Aorta (tissue), 5 donors: ENCODE data around the gene ALOX12B. TPM values are rescaled to one million over a fixed set of nuclear protein-coding genes. Genes with fewer than 3 reads are reported as not detected.
A peak's percentile ranks its signal among the peaks of the same experiment; 100 is the strongest.

Source experiments
- ATAC-seq: fragments of 200-7000 bp; cut with Tn5 transposase; one replicate; pipeline ENCODE4 v1.9.1; 2022; ENCODE audit warnings: moderate library complexity; ENCODE audit not compliant: low FRiP score
- DNase-seq, 2 donors: peaks; one replicate each; pipeline ENCODE4 v3.0.0-alpha.2; 2020
- H3K27ac ChIP-seq, 2 donors: one replicate each; pipeline ENCODE4 v1.5.1; 2013; ENCODE audit warnings: low read length in 2 of 2, mild to moderate bottlenecking in 2 of 2, moderate library complexity in 2 of 2, control low read depth in 1 of 2, inconsistent platforms in 1 of 2, low read depth in 1 of 2
- H3K27me3 ChIP-seq, 2 donors: one replicate each; pipeline ENCODE4 v1.6.1; 2013; ENCODE audit warnings: control low read depth in 1 of 2, low read length in 1 of 2, mild to moderate bottlenecking in 1 of 2, moderate library complexity in 1 of 2; ENCODE audit not compliant: insufficient read depth in 2 of 2, control insufficient read depth in 1 of 2
- H3K36me3 ChIP-seq, 2 donors: one replicate each; pipeline ENCODE4 v1.6.1; 2013; ENCODE audit warnings: control low read depth in 1 of 2, low read length in 1 of 2, mild to moderate bottlenecking in 1 of 2; ENCODE audit not compliant: insufficient read depth in 2 of 2, control insufficient read depth in 1 of 2
- H3K4me1 ChIP-seq, 2 donors: one replicate each; pipeline ENCODE4 v1.6.1; 2013; ENCODE audit warnings: low read length in 2 of 2, control low read depth in 1 of 2, mild to moderate bottlenecking in 1 of 2, moderate library complexity in 1 of 2; ENCODE audit not compliant: insufficient read depth in 2 of 2, control insufficient read depth in 1 of 2
- H3K4me3 ChIP-seq, 2 donors: one replicate each; pipeline ENCODE4 v1.5.1; 2013; ENCODE audit warnings: low read length in 2 of 2, control low read depth in 1 of 2, mild to moderate bottlenecking in 1 of 2
- H3K9me3 ChIP-seq: one replicate; pipeline ENCODE4 v1.6.1; 2013; ENCODE audit warnings: mild to moderate bottlenecking, low read length; ENCODE audit not compliant: control insufficient read depth
- WGBS, 2 donors: extraction: QIAGEN DNeasy Blood & Tissue Kit; methylation state at CpG; one replicate each; pipeline ENCODE4 v1.1.7; 2013; 5-methylcytosine and 5-hydroxymethylcytosine counted together
- intact Hi-C, 2 donors: fragments of 100-400 bp; cut with DNase I; formaldehyde crosslinking; loops; one replicate each; pipeline versions ENCODE4 v1.14.2 to v1.15.0; 2022
- long read RNA-seq, 2 donors: library from polyadenylated mRNA; unstranded; transcript quantifications; one replicate each; pipeline ENCODE4 v2.0.0, GENCODE V29; 2020 to 2021
- polyA plus RNA-seq, 2 donors: library from polyadenylated mRNA; stranded (reverse); fragments of 200-250 nt; gene quantifications; one replicate each; pipeline ENCODE4 v1.2.3, GENCODE V29; 2013
- total RNA-seq, 2 donors: library from RNA; stranded (reverse); fragmentation: NEBNext Ultra II Directional; extraction: Animal tissue kit (Norgen Biotek cat#: 25700); gene quantifications; one replicate each; pipeline ENCODE4 v1.2.1, GENCODE V29; 2021
- donor health status: healthy with polysubstance abuse.
- donor health status: Bipolar disorder and iron deficiency.
- donor health status: DM: no; HTN: no; CAD: no.
- donor health status: DM: no; HTN: no; CAD: no.
- donor health status: DM: yes; HTN: yes; CAD: no.

The ALOX12B gene
- total RNA-seq (not detected), polyA plus RNA-seq (under 1 TPM in 1 of 2 donors, not detected in 1; 0.25 TPM)
- long read RNA-seq, donor 1 = 0 reads
- long read RNA-seq, donor 2 = 0 reads

DNA sequence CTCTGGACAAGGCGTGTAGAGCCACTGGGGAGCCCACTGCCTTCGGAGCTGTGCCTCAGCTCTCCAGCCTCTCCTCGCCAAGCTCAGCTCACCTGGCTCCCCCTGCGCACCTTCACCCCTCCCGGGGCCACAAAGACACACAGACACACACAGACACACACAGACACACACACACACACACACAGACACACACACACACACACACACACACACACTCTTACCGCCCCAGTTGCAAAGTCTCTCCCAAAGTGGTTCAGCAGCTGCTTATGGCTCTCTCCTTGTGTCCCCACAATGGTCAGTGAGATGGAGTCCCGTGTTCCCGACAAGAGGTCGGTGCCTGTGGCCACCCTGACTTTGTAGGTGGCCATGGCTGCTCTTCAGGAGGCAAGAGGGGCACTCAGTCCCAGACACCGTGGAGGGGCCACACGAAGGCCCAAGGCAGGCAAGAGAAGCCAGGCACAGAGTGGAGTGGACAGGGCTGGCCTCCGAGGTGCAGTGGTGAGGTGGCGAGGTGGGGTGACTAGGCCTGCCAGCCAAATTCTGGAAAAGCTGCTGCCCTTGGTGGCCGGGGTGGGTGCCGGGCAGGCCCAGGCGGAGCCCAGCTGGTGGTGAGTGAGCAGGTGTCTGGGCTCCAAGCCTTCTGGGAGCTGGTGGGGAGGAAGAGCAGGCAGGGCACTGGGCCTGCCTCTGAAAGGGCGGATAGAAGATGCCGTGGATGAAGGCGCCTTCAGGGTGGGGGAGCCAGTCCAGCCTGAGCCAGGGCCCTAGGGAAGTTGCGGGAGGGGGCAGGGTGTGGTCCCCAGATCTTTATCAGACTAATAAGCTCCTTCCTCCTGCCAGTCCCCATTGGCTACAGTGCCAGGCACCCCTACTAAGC lies at the start of gene ALOX12B:
Gene ALOX12B (minus strand): TSS at position 642 of the 877 bp plus-strand sequence. CDS start 274 bp downstream, at position 368.
- Histone ChIP-seq H3K27ac (no peak within 1 kb of the TSS), H3K4me1 (no peaks in the 10 kb centered on the region), H3K9me3 (no peaks in the 10 kb centered on the region), H3K4me3 (no peak within 1 kb of the TSS), H3K27me3 (peaks cover 0 to 2% of the 10 kb centered on the region in 2 donors), H3K36me3 (no peaks in the 10 kb centered on the region)
- 84 to 87% methylated on average over 18 to 20 of the region's 20 CpGs for WGBS, 2 donors
- DNase-seq = no peak
- intact Hi-C loops = no loop called here
- ATAC-seq = peak; percentile 8

DNA sequence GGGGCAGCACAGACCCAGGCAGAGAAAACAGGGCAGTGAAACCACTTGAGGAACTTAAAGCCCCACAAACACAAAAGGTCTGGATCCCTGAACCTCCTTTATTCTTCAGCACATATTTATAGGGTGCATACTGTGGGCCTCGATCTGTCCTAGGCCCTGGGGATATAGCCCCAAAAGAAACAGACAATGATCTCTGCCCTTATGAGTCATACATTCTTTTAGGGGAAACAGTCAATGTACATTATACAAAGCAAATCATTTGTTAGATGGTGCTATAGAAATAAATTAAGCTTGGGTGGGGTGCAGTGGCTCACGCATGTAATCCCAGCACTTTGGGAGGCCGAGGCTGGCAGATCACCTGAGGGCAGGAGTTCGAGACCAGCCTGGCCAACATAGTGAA lies 46.4 kb upstream of the ALOX12B start:
- Histone ChIP-seq H3K4me3 (no peak overlapping the region), H3K9me3 (no peaks in the 10 kb centered on the region), H3K27ac (no peak overlapping the region), H3K4me1 (peaks cover 0 to 1% of the 10 kb centered on the region in 2 donors), H3K27me3 (no peaks in the 10 kb centered on the region), H3K36me3 (no peaks in the 10 kb centered on the region)
- DNase-seq = no peak
- intact Hi-C loops = no loop called here
- no peak for ATAC-seq
- WGBS, 2 donors = 90 to 91% methylated on average over 4 of the region's 4 CpGs

DNA sequence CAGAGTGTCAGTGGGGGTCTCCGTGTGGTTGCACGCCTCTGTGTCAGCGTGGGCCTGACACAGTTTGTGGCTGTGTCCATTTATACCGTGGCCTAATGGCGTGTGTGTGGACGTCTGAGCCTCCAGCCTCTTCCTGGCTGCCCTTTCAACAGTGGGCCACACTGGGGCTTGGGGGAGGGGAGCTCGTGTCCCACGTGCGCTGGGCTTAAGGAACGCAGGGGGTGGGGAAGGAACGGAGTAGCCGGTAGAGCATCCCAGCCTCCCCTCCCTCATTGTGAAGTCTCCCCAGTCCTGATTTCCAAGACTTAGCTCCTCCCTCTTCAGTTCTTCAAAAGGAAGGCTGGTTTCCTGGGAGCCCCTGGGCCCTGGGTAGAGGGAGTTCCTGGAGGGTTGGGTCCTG lies 45.9 kb upstream of the ALOX12B start:
- Histone ChIP-seq H3K27me3 (no peaks in the 10 kb centered on the region), H3K36me3 (no peaks in the 10 kb centered on the region), H3K27ac (no peak overlapping the region), H3K9me3 (no peaks in the 10 kb centered on the region), H3K4me3 (no peak overlapping the region), H3K4me1 (peaks cover 0 to 1% of the 10 kb centered on the region in 2 donors)
- whole genome bisulfite sequencing, 2 donors = 60 to 65% methylated on average over 12 of the region's 12 CpGs
- intact Hi-C loops = no loop called here
- no peak for ATAC-seq
- no peak for DNase-seq

DNA sequence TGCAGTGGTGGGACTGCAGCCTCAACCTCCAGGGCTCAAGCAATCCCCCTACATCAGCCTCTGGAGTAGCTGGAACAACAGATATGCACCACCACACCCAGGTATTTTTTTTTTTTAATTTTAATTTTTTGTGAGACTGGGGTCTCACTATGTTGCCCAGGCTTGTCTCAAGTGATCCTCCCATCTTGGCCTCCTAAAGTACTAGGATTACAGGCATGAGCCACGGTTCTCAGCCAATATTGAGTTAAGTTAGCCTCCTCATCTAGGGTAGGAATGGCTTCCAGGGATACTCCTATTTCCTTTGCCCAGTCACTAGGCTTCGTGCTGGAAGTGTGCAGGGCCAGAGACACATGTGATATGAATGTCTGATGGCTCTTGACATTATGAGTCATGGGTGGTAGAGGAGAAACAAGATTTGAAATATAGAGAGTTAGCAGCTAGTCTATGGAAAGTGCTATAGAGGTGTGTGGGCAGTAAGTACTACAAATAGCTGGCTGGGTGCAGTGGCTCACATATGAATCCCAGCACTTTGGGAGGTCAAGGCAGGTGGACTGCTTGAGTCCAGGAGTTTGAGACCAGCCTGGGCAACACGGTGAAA lies 44.4 kb upstream of the ALOX12B start:
- peak in 1 of 2 donors; percentile 5 for DNase-seq
- no peaks in the 10 kb centered on the region for H3K9me3 ChIP-seq
- no peak overlapping the region for H3K4me3 ChIP-seq
- no peak overlapping the region for H3K27ac ChIP-seq
- 52 to 75% methylated on average over 3 of the region's 3 CpGs for WGBS, 2 donors
- intact Hi-C loops = no loop called here
- H3K27me3 ChIP-seq = no peaks in the 10 kb centered on the region
- no peak for ATAC-seq
- H3K4me1 ChIP-seq = no peaks in the 10 kb centered on the region
- H3K36me3 ChIP-seq = no peaks in the 10 kb centered on the region

DNA sequence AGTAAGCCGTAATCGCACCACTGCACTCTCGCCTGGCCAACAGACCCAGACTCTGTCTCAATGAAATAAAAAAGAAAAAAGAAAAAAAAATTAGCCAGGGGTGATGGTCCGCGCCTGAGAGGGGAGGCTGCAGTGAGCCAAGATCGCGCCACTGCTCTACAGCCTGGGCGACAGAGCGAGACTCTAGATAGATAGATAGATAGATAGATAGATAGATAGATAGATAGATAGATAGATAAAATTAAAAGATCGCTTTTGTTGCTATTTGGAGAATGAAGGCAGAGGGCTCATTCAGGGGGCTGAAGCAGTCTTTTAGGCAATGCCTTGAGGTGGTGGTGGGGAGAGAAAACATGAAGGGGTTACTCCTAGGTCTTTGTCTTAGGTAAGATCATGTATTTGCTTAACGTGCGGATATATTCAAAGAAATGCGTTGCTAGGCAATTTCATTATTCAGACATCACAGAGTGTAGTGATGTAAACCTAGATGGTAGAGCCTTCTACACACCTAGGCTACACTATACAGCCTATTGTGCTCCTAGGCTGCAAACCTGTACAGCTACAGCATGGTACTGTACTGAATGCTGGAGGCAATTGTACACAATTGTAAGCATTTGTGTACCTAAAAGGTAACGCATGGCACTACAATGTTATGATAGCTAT lies 40.7 kb upstream of the ALOX12B start:
- peak in 1 of 2 donors; percentile 43 for DNase-seq
- H3K27ac ChIP-seq = no peak overlapping the region
- H3K36me3 ChIP-seq = no peaks in the 10 kb centered on the region
- peaks cover 0 to 2% of the 10 kb centered on the region in 2 donors for H3K4me1 ChIP-seq
- H3K27me3 ChIP-seq = no peaks in the 10 kb centered on the region
- ATAC-seq = no peak
- H3K4me3 ChIP-seq = no peak overlapping the region
- WGBS, 2 donors = 78 to 87% methylated on average over 14 of the region's 14 CpGs
- intact Hi-C loops = no loop called here
- H3K9me3 ChIP-seq = no peaks in the 10 kb centered on the region

DNA sequence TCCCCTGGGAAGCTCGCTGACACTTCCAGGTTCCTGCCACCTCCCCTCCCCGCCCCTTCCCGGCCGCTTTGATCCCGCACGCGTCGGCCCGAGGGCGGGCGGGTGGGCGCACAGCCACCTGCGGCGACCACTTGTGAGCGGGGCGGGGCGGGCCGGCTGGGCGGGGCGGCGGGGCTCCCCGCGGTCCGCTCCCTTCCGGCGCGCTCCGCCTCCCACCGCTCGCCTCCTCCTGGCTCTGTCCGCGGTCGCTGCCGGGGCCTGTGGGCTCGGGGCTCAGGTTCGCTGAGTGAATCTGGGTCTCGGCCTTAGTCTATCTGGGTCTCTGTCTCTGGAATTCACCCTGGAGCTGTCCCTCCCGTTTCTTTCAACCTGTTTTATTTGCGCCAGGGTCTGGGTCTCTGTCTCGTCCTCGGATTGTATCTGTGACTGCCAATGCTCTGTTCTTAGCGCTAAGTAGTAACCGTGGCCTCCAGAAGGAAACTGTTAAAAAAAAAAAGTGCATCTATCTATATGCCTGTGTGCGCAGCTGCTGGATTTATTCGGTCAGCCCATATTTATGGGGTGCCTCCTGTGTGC lies 39.1 kb upstream of the ALOX12B start:
- Histone ChIP-seq H3K9me3 (no peaks in the 10 kb centered on the region), H3K27ac (no peak overlapping the region), H3K36me3 (no peaks in the 10 kb centered on the region), H3K4me1 (peaks cover 0 to 2% of the 10 kb centered on the region in 2 donors), H3K27me3 (no peaks in the 10 kb centered on the region), H3K4me3 (peak overlapping the region; percentile 57 to 81)
- DNase-seq (peak in 1 of 2 donors; percentile 81), ATAC-seq (peak; percentile 45)
- WGBS, 2 donors = 0 to 1% methylated on average over 29 to 45 of the region's 45 CpGs
- intact Hi-C loops = no loop called here

DNA sequence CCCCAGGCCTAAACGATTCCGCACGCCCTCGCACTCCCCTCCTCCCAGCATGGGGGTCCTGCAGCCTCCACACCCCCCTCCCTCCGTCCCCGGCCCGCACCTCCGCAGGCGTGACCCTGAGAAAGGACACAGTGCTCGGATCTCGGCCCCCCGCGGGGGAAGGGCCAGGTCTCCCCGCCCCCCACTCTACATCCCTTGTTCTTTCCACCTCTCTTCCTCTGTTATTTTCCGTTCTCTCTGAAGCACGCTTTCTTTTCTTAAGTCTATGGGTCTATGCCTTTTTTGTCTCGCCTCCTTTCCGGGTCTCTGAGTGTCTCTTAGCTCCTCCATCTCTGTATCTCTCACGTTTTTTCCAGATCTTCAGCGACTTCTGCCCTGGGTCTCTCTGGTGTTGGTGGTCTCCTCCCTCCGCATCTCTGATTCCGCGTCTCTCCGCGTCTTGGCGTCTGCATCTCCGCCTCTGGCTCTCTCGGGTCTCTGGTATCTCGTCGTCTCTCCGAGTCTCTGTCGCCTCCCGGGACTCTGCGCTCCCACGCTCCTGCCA lies 38.5 kb upstream of the ALOX12B start:
- ATAC-seq = peak; percentile 1
- Histone ChIP-seq H3K4me1 (peaks cover 0 to 2% of the 10 kb centered on the region in 2 donors), H3K36me3 (no peaks in the 10 kb centered on the region), H3K27me3 (no peaks in the 10 kb centered on the region), H3K4me3 (peak overlapping the region; percentile 57 to 81), H3K27ac (no peak overlapping the region), H3K9me3 (no peaks in the 10 kb centered on the region)
- intact Hi-C loops = loop anchor here in 1 of 2 donors (2.0 kb wide), 1 partner anchor 97 kb away; no protein-coding TSS in a partner anchor
- DNase-seq = no peak
- WGBS, 2 donors = 0% methylated on average over 35 of the region's 35 CpGs
